IMR-90 (cell line): ENCODE measurements around the gene STRA6. TPM values are rescaled to one million over a fixed set of nuclear protein-coding genes. Genes with fewer than 3 reads are reported as not detected.

ENCODE experiments used
- ATAC-seq: fragments of 200-7000 bp; cut with Tn5 transposase; 2 replicates; pipeline ENCODE4 v1.9.1; 2020; ENCODE audit warnings: low read depth, mild to moderate bottlenecking, moderate library complexity
- BruUV-seq: library from RNA; stranded (reverse); fragments of 400-500 nt; replicated peaks from 2 replicates; lab custom pipeline; 2021; lab: Mats Ljungman, UMichigan
- CTCF ChIA-PET: fragments of 300-600 bp; formaldehyde crosslinking; extraction: SDS; loops from one replicate; lab custom pipeline; 2021; ENCODE audit warnings: antibody characterized with exemption; lab: Yijun Ruan, JAX
- POLR2A ChIA-PET: fragments of 300-600 bp; sonication (Branson Sonifier 250); formaldehyde crosslinking; loops from one replicate; lab custom pipeline; 2022; ENCODE audit warnings: antibody characterized with exemption; ENCODE audit not compliant: unreplicated experiment; lab: Charles Lee
- DNase-seq: peaks from one replicate; pipeline ENCODE4 v3.0.0; 2013
- H2AFZ ChIP-seq: replicated peaks from 2 replicates; pipeline ENCODE3; 2013; ENCODE audit warnings: low read length, mild to moderate bottlenecking; ENCODE audit not compliant: poor library complexity
- H2AK5ac ChIP-seq: 2 replicates; pipeline ENCODE4 v1.6.1; 2013; ENCODE audit warnings: low read depth, low read length, inconsistent platforms
- H2AK9ac ChIP-seq: replicated peaks from 2 replicates; pipeline ENCODE3; 2013; ENCODE audit warnings: mild to moderate bottlenecking, low read depth, low read length, moderate library complexity; ENCODE audit not compliant: poor library complexity
- H2BK120ac ChIP-seq: 2 replicates; pipeline ENCODE4 v1.6.1; 2013; ENCODE audit warnings: low read depth, low read length, inconsistent platforms
- H2BK15ac ChIP-seq: 3 replicates; pipeline ENCODE4 v1.6.1; 2013; ENCODE audit warnings: low read depth, low read length, inconsistent platforms
- H2BK20ac ChIP-seq: 2 replicates; pipeline ENCODE4 v1.6.1; 2013; ENCODE audit warnings: low read depth, mild to moderate bottlenecking, inconsistent platforms, low read length, moderate library complexity
- H2BK5ac ChIP-seq: 2 replicates; pipeline ENCODE4 v1.6.1; 2013; ENCODE audit warnings: mild to moderate bottlenecking, low read depth, low read length, inconsistent platforms; ENCODE audit not compliant: poor library complexity, severe bottlenecking
- H3K14ac ChIP-seq: replicated peaks from 2 replicates; pipeline ENCODE4 v1.6.1; 2013; ENCODE audit warnings: low read depth, low read length, inconsistent platforms
- H3K18ac ChIP-seq: 2 replicates; pipeline ENCODE4 v1.6.1; 2013; ENCODE audit warnings: low read depth, low read length, control low read depth
- H3K23ac ChIP-seq: 2 replicates; pipeline ENCODE4 v1.6.1; 2013; ENCODE audit warnings: low read depth, low read length, inconsistent platforms
- H3K27ac ChIP-seq: 2 replicates; pipeline ENCODE4 v1.5.1; 2013; ENCODE audit warnings: mild to moderate bottlenecking, control low read depth, low read length; ENCODE audit not compliant: insufficient read depth
- H3K27me3 ChIP-seq: 2 replicates; pipeline ENCODE4 v1.6.1; 2013; ENCODE audit warnings: low read length; ENCODE audit not compliant: control insufficient read depth, insufficient read depth
- H3K36me3 ChIP-seq: 2 replicates; pipeline ENCODE4 v1.6.1; 2013; ENCODE audit warnings: low read length, mixed read lengths; ENCODE audit not compliant: control insufficient read depth, insufficient read depth
- H3K4ac ChIP-seq: 2 replicates; pipeline ENCODE4 v1.6.1; 2013; ENCODE audit warnings: low read depth, low read length, inconsistent platforms
- H3K4me1 ChIP-seq: 2 replicates; pipeline ENCODE4 v1.6.1; 2013; ENCODE audit warnings: low read length, mixed read lengths; ENCODE audit not compliant: control insufficient read depth, insufficient read depth
- H3K4me2 ChIP-seq: 2 replicates; pipeline ENCODE4 v1.6.1; 2013; ENCODE audit warnings: low read depth, mild to moderate bottlenecking, control low read depth, low read length, moderate library complexity
- H3K4me3 ChIP-seq: 2 replicates; pipeline ENCODE4 v1.5.1; 2013; ENCODE audit warnings: low read depth, mild to moderate bottlenecking, control low read depth, low read length, moderate library complexity; ENCODE audit not compliant: insufficient read depth
- H3K56ac ChIP-seq: 2 replicates; pipeline ENCODE4 v1.6.1; 2013; ENCODE audit warnings: low read length, inconsistent platforms; ENCODE audit not compliant: insufficient read depth; ENCODE audit errors: extremely low read depth
- H3K79me1 ChIP-seq, 2 experiments: 2 replicates each; pipeline ENCODE4 v1.6.1; 2013; ENCODE audit warnings: low read length in 2 of 2, inconsistent platforms in 1 of 2, low read depth in 1 of 2
- H3K9ac ChIP-seq: 2 replicates; pipeline ENCODE4 v1.6.1; 2013; ENCODE audit warnings: low read depth, low read length, control low read depth
- H3K9me1 ChIP-seq: 2 replicates; pipeline ENCODE4 v1.6.1; 2013; ENCODE audit warnings: low read length, inconsistent platforms; ENCODE audit not compliant: insufficient read depth
- H3K9me3 ChIP-seq: 2 replicates; pipeline ENCODE4 v1.6.1; 2013; ENCODE audit warnings: low read length; ENCODE audit not compliant: control insufficient read depth, insufficient read depth
- H4K20me1 ChIP-seq: 2 replicates; pipeline ENCODE4 v1.6.1; 2013; ENCODE audit warnings: low read length, inconsistent platforms; ENCODE audit not compliant: insufficient read depth
- H4K5ac ChIP-seq: 2 replicates; pipeline ENCODE4 v1.6.1; 2013; ENCODE audit warnings: mild to moderate bottlenecking, low read depth, low read length, control low read depth
- H4K8ac ChIP-seq, 2 experiments: 2 replicates each; pipeline ENCODE4 v1.6.1; 2013; ENCODE audit warnings: low read depth in 2 of 2, low read length in 2 of 2, control low read depth in 1 of 2, inconsistent platforms in 1 of 2
- H4K91ac ChIP-seq: 2 replicates; pipeline ENCODE4 v1.6.1; 2013; ENCODE audit warnings: low read depth, low read length, inconsistent platforms; ENCODE audit not compliant: insufficient read depth
- BHLHE40 ChIP-seq: fragments of 150-350 bp; IDR thresholded peaks from 2 replicates; pipeline ENCODE4 v1.6.1; 2016; ENCODE audit warnings: mild to moderate bottlenecking, low read depth, low read length
- CEBPB ChIP-seq: IDR thresholded peaks from 2 replicates; pipeline ENCODE4 v1.6.1; 2012; ENCODE audit warnings: low read depth, low read length, improper control_type of control experiment
- CHD1 ChIP-seq: IDR thresholded peaks from 2 replicates; pipeline ENCODE4 v1.6.1; 2012; ENCODE audit warnings: low read depth, low read length, improper control_type of control experiment
- FOS ChIP-seq: fragments of 150-350 bp; IDR thresholded peaks from 2 replicates; pipeline ENCODE4 v1.6.1; 2016; ENCODE audit warnings: low read depth, low read length
- MAFK ChIP-seq: IDR thresholded peaks from 2 replicates; pipeline ENCODE4 v1.6.1; 2012; ENCODE audit warnings: low read depth, low read length, improper control_type of control experiment
- MAZ ChIP-seq: IDR thresholded peaks from 2 replicates; pipeline ENCODE4 v1.6.1; 2012; ENCODE audit warnings: low read depth, mild to moderate bottlenecking, low read length, improper control_type of control experiment, moderate library complexity, borderline replicate concordance
- MXI1 ChIP-seq: IDR thresholded peaks from 2 replicates; pipeline ENCODE4 v1.6.1; 2012; ENCODE audit warnings: low read depth, mild to moderate bottlenecking, low read length, moderate library complexity, borderline replicate concordance
- NFE2L2 ChIP-seq: fragments of 150-350 bp; IDR thresholded peaks from 2 replicates; pipeline ENCODE4 v1.6.1; 2016; ENCODE audit warnings: low read depth, mild to moderate bottlenecking, low read length
- POLR2A ChIP-seq: IDR thresholded peaks from 2 replicates; pipeline ENCODE4 v1.6.1; 2012; ENCODE audit warnings: mild to moderate bottlenecking, low read depth, low read length
- RAD21 ChIP-seq: IDR thresholded peaks from 2 replicates; pipeline ENCODE4 v1.6.1; 2012; ENCODE audit warnings: low read length, improper control_type of control experiment
- RCOR1 ChIP-seq: IDR thresholded peaks from 2 replicates; pipeline ENCODE4 v1.6.1; 2012; ENCODE audit warnings: mild to moderate bottlenecking, low read length, improper control_type of control experiment; ENCODE audit not compliant: insufficient replicate concordance
- RFX5 ChIP-seq: IDR thresholded peaks from 2 replicates; pipeline ENCODE4 v1.8.0; 2012; ENCODE audit warnings: low read depth, mild to moderate bottlenecking, low read length, moderate library complexity
- SMC3 ChIP-seq: fragments of 150-350 bp; IDR thresholded peaks from 2 replicates; pipeline ENCODE4 v1.6.1; 2016; ENCODE audit warnings: low read depth, mild to moderate bottlenecking, antibody characterized with exemption, low read length, moderate library complexity
- WGBS, 2 experiments: methylation state at CpG; one replicate each; pipeline versions ENCODE4 v1.1.5 to v1.1.7; 2013; ENCODE audit warnings: missing lambda C conversion rate in 2 of 2; ENCODE audit not compliant: insufficient read length in 1 of 2; ENCODE audit errors: extremely low coverage in 2 of 2; 5-methylcytosine and 5-hydroxymethylcytosine counted together
- dilution Hi-C: fragments of 300-500 bp; cut with HindIII; formaldehyde crosslinking; loops from one replicate; pipeline ENCODE4 v1.14.3; 2018; ENCODE audit warnings: low sequenced_read_pairs; ENCODE audit not compliant: unreplicated experiment
- in situ Hi-C: fragments of 300-500 bp; cut with MboI; formaldehyde crosslinking; loops from 3 replicates; pipeline ENCODE4 v1.14.3; 2019; ENCODE audit warnings: low sequenced_read_pairs, inconsistent platforms, mixed read lengths
- intact Hi-C: fragments of 100-400 bp; cut with micrococcal nuclease; formaldehyde crosslinking; loops from 2 replicates; pipeline ENCODE4 v1.10.0; 2022
- polyA plus RNA-seq, 3 experiments: library from polyadenylated mRNA; depleted of rRNA; stranded (reverse); fragments of >200 nt; gene quantifications; 2 replicates each; pipeline ENCODE4 v1.2.3, GENCODE V29; 2012; ENCODE audit warnings: low replicate concordance in 1 of 3
- total RNA-seq: library from RNA; depleted of rRNA; stranded (reverse); fragments of >200 nt; gene quantifications from 2 replicates; pipeline ENCODE4 v1.2.3, GENCODE V29; 2012
- TF ChIP-seq, protein P1 (sequence below): fragments of 150-350 bp; IDR thresholded peaks from 2 replicates; pipeline ENCODE4 v1.6.1; 2016; ENCODE audit warnings: low read depth, mild to moderate bottlenecking, low read length, moderate library complexity, borderline replicate concordance
- TF ChIP-seq, protein P2 (sequence below): fragments of 150-350 bp; IDR thresholded peaks from 2 replicates; pipeline ENCODE4 v1.6.1; 2017; ENCODE audit warnings: mild to moderate bottlenecking, antibody characterized with exemption, low read length, low read depth

Gene STRA6
- total and polyA plus RNA-seq, 2 of the 4 experiments (the other 2 are of a cell fraction), result 0.17 TPM; not detected in 1

DNA sequence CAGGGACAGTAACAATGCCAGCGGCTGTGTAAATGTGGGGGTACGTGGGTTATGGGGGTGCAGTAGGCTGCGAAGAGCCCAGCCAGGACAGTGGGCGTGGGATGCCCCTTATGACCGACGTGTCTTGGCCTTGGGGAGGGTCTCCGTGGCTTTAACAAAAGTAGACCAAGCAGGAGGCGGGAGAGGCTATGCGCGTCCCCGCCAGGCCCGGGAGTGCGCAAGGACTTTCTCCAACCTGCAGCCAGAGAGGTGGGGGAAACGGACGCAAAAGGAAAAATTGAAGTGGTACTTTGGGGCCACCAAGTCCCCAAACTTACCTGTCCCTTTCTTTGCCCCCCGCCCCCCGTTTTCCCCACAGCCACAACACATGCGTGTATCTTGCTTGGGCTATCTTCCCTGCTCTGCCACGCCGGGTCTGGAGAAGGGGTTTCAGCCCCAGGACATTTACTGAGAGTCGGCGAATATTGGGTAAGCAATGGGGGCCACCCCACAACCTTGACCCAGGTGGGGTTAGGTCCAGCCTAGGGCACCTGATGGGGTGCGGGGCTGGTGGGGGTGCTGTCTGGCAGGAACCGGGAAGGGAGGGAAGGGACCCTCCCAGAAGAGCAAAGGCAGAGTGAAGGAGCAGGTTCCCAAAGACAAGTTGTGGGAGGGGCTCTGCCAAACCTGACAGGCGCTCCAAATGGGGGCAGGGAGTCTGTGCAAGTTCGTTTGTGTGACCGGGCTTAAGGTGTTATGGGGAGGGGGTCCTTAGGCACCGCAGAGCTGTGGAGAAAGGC, 71.5 kb downstream of the STRA6 start:
- H2AK5ac ChIP-seq, result no peak overlapping the region
- H3K36me3 ChIP-seq, result no peaks in the 10 kb centered on the region
- dilution Hi-C loops (no loop called here), intact Hi-C loops (no loop called here), in situ Hi-C loops (loop anchor here (5.0 kb wide), 1 partner anchor 154 kb away; no protein-coding TSS in a partner anchor)
- no peak overlapping the region for H4K8ac ChIP-seq
- no peak overlapping the region for H3K4ac ChIP-seq
- CTCF ChIA-PET, result interaction anchor here (1.7 kb wide), 1 partner anchor 177 kb away, joined by 6 read pairs; no protein-coding TSS in a partner anchor
- TF ChIP-seq POLR2A (no peak), FOS (no peak), MAZ (no peak), CEBPB (no peak), BHLHE40 (no peak), SMC3 (no peak), RAD21 (no peak), CHD1 (no peak), RFX5 (no peak), NFE2L2 (no peak), RCOR1 (no peak), MAFK (no peak), MXI1 (no peak)
- TF ChIP-seq, protein P1, sequence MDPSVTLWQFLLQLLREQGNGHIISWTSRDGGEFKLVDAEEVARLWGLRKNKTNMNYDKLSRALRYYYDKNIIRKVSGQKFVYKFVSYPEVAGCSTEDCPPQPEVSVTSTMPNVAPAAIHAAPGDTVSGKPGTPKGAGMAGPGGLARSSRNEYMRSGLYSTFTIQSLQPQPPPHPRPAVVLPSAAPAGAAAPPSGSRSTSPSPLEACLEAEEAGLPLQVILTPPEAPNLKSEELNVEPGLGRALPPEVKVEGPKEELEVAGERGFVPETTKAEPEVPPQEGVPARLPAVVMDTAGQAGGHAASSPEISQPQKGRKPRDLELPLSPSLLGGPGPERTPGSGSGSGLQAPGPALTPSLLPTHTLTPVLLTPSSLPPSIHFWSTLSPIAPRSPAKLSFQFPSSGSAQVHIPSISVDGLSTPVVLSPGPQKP, result no peak
- TF ChIP-seq, protein P2, sequence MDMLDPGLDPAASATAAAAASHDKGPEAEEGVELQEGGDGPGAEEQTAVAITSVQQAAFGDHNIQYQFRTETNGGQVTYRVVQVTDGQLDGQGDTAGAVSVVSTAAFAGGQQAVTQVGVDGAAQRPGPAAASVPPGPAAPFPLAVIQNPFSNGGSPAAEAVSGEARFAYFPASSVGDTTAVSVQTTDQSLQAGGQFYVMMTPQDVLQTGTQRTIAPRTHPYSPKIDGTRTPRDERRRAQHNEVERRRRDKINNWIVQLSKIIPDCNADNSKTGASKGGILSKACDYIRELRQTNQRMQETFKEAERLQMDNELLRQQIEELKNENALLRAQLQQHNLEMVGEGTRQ, result no peak
- no peak overlapping the region for H3K23ac ChIP-seq
- no peak overlapping the region for H2AFZ ChIP-seq
- 0% methylated on average over 7 of the region's 28 CpGs; no CpG with 5 or more reads in 1 of the 2 experiments for WGBS, 2 experiments
- POLR2A ChIA-PET, result no interaction called here
- no peak overlapping the region for H3K4me2 ChIP-seq
- no peak overlapping the region for H2BK15ac ChIP-seq
- H3K4me3 ChIP-seq, result no peak overlapping the region
- H2AK9ac ChIP-seq, result no peak overlapping the region
- H3K9ac ChIP-seq, result no peak overlapping the region
- H3K14ac ChIP-seq, result no peak overlapping the region
- H4K5ac ChIP-seq, result no peak overlapping the region
- BruUV-seq, result no TSS peak
- H4K20me1 ChIP-seq, result peaks cover 19% of the 10 kb centered on the region; the same call in 1 of the 2 replicates
- H3K56ac ChIP-seq, result no peak overlapping the region
- H3K79me1 ChIP-seq, result no peaks in the 10 kb centered on the region
- no peak overlapping the region for H3K27ac ChIP-seq
- no peak overlapping the region for H2BK20ac ChIP-seq
- 0 out of 2 replicates have a peak, but pooled peaks cover 2% of the 10 kb centered on the region for H3K9me1 ChIP-seq
- peaks cover 91% of the 10 kb centered on the region for H3K27me3 ChIP-seq
- ATAC-seq (no peak), DNase-seq (no peak)
- H3K4me1 ChIP-seq, result no peaks in the 10 kb centered on the region; the same call in 1 of the 2 replicates
- peaks cover 8% of the 10 kb centered on the region for H3K9me3 ChIP-seq
- H2BK120ac ChIP-seq, result no peak overlapping the region
- H2BK5ac ChIP-seq, result no peak overlapping the region
- no peak overlapping the region for H4K91ac ChIP-seq
- H3K18ac ChIP-seq, result no peak overlapping the region
